ENCODE measurements around the gene PRKX. TPM values are rescaled to one million over a fixed set of nuclear protein-coding genes. Genes with fewer than 3 reads are reported as not detected.

PRKX gene
- total and polyA plus RNA-seq, 2 of the 4 experiments (the other 2 are of a cell fraction): 7.2 to 14.9 TPM

DNA sequence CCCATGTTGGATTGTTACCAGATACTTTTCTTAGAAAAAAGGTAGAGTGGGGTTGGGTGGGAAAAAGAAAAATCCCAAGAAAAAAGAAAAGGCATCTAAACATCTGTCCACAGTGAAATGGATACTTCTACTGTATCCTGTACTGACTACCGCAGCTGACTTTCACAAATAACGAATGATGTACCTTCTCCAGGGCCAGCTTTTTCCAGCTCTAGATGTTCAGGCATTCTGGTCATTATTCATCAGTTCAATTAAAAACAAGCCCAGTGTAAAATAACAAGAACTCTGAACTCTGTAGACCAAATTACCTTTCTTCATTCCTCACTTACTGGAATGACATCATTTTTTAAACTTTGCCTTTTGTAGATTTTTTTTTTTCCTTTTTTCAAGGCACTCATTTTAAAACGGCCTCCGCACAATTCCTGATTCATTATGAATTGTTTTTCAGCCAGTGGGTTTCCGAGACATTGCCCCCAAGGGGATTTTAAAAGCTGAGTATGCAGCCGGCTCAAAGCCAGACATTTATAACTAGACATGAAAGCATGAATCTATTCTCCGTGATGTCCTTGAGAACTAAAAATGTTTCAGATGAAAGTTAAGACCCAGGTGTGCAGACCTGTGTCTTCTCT is 113.5 kb downstream of the PRKX start:
- no peak overlapping the region for H3K4me3 ChIP-seq (ENCODE audit: insufficient read depth, low read depth, low read length)
- intact Hi-C loops (cut with micrococcal nuclease): no loop called here

More for the DNA sequence above, 113.5 kb downstream of the PRKX start:
- Histone ChIP-seq H3K56ac (ENCODE audit: extremely low read depth, insufficient read depth, low read length) (no peak overlapping the region), H3K18ac (ENCODE audit: low read depth, low read length) (no peak overlapping the region), H4K20me1 (ENCODE audit: insufficient read depth, low read length) (no peaks in the 10 kb centered on the region), H2AK5ac (ENCODE audit: low read depth, low read length) (no peak overlapping the region), H3K4me2 (ENCODE audit: low read depth, low read length) (no peak overlapping the region), H2BK20ac (ENCODE audit: low read depth, low read length) (no peak overlapping the region), H3K9ac (ENCODE audit: low read depth, low read length) (no peak overlapping the region), H3K27me3 (ENCODE audit: control insufficient read depth, insufficient read depth, low read length) (no peaks in the 10 kb centered on the region), H2AK9ac (replicated peaks; ENCODE audit: low read depth, low read length, poor library complexity) (no peak overlapping the region), H3K36me3 (ENCODE audit: control insufficient read depth, insufficient read depth, low read length) (no peaks in the 10 kb centered on the region), H3K9me3 (ENCODE audit: control insufficient read depth, insufficient read depth, low read length) (peaks cover 2% of the 10 kb centered on the region; the same call in 1 of the 2 replicates), H3K79me1 (ENCODE audit: low read depth in 1 of 2, low read length in 2 of 2) (no peaks in the 10 kb centered on the region), H2BK120ac (ENCODE audit: low read depth, low read length) (no peak overlapping the region), H3K14ac (replicated peaks; ENCODE audit: low read depth, low read length) (no peak overlapping the region), H3K27ac (ENCODE audit: insufficient read depth, low read length) (no peak overlapping the region), H4K91ac (ENCODE audit: insufficient read depth, low read depth, low read length) (no peak overlapping the region), H3K23ac (ENCODE audit: low read depth, low read length) (no peak overlapping the region), H2BK15ac (ENCODE audit: low read depth, low read length) (no peak overlapping the region), H2BK5ac (ENCODE audit: low read depth, low read length, poor library complexity, severe bottlenecking) (no peak overlapping the region), H4K5ac (ENCODE audit: low read depth, low read length) (no peak overlapping the region), H2AFZ (replicated peaks; ENCODE audit: low read length, poor library complexity) (no peak overlapping the region), H3K4ac (ENCODE audit: low read depth, low read length) (no peak overlapping the region), H3K4me1 (ENCODE audit: control insufficient read depth, insufficient read depth, low read length) (no peaks in the 10 kb centered on the region), H4K8ac (ENCODE audit: low read depth in 2 of 2, low read length in 2 of 2) (no peak overlapping the region), H3K9me1 (ENCODE audit: insufficient read depth, low read length) (no peaks in the 10 kb centered on the region)
- ChIA-PET CTCF (no interaction called here), POLR2A (ENCODE audit: unreplicated experiment) (no interaction called here)
- DNase-seq: no peak
- in situ Hi-C loops (cut with MboI; ENCODE audit: low sequenced_read_pairs): no loop called here
- BruUV-seq (replicated peaks): no TSS peak
- dilution Hi-C loops (cut with HindIII; ENCODE audit: low sequenced_read_pairs, unreplicated experiment): no loop called here
- no CpG with 5 or more reads among the region's 7 CpGs for WGBS, 2 experiments (ENCODE audit: extremely low coverage in 2 of 2, insufficient read length in 1 of 2)
- ATAC-seq (ENCODE audit: low read depth): no peak
- no peak for TF ChIP-seq MAZ (IDR thresholded peaks at IDR 0.05; ENCODE audit: borderline replicate concordance, low read depth, low read length)
- TF ChIP-seq NFE2L2 (IDR thresholded peaks at IDR 0.05; ENCODE audit: low read depth, low read length): no peak
- TF ChIP-seq RFX5 (IDR thresholded peaks at IDR 0.05; ENCODE audit: low read depth, low read length): no peak
- TF ChIP-seq CEBPB (IDR thresholded peaks at IDR 0.05; ENCODE audit: low read depth, low read length): no peak
- no peak for TF ChIP-seq MXI1 (IDR thresholded peaks at IDR 0.05; ENCODE audit: borderline replicate concordance, low read depth, low read length)
- TF ChIP-seq, protein P1, sequence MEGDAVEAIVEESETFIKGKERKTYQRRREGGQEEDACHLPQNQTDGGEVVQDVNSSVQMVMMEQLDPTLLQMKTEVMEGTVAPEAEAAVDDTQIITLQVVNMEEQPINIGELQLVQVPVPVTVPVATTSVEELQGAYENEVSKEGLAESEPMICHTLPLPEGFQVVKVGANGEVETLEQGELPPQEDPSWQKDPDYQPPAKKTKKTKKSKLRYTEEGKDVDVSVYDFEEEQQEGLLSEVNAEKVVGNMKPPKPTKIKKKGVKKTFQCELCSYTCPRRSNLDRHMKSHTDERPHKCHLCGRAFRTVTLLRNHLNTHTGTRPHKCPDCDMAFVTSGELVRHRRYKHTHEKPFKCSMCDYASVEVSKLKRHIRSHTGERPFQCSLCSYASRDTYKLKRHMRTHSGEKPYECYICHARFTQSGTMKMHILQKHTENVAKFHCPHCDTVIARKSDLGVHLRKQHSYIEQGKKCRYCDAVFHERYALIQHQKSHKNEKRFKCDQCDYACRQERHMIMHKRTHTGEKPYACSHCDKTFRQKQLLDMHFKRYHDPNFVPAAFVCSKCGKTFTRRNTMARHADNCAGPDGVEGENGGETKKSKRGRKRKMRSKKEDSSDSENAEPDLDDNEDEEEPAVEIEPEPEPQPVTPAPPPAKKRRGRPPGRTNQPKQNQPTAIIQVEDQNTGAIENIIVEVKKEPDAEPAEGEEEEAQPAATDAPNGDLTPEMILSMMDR (conservative IDR thresholded peaks at IDR 0.05; ENCODE audit: low read depth, low read length): no peak
- no peak for TF ChIP-seq FOS (IDR thresholded peaks at IDR 0.05; ENCODE audit: low read depth, low read length)
- no peak for TF ChIP-seq RAD21 (IDR thresholded peaks at IDR 0.05; ENCODE audit: low read length)
- TF ChIP-seq, protein P2, sequence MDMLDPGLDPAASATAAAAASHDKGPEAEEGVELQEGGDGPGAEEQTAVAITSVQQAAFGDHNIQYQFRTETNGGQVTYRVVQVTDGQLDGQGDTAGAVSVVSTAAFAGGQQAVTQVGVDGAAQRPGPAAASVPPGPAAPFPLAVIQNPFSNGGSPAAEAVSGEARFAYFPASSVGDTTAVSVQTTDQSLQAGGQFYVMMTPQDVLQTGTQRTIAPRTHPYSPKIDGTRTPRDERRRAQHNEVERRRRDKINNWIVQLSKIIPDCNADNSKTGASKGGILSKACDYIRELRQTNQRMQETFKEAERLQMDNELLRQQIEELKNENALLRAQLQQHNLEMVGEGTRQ (IDR thresholded peaks at IDR 0.05; ENCODE audit: low read depth, low read length): no peak
- TF ChIP-seq MAFK (IDR thresholded peaks at IDR 0.05; ENCODE audit: low read depth, low read length): no peak
- TF ChIP-seq CHD1 (IDR thresholded peaks at IDR 0.05; ENCODE audit: low read depth, low read length): no peak
- TF ChIP-seq POLR2A (IDR thresholded peaks at IDR 0.05; ENCODE audit: low read depth, low read length): no peak
- no peak for TF ChIP-seq BHLHE40 (IDR thresholded peaks at IDR 0.05; ENCODE audit: low read depth, low read length)
- TF ChIP-seq, protein P3, sequence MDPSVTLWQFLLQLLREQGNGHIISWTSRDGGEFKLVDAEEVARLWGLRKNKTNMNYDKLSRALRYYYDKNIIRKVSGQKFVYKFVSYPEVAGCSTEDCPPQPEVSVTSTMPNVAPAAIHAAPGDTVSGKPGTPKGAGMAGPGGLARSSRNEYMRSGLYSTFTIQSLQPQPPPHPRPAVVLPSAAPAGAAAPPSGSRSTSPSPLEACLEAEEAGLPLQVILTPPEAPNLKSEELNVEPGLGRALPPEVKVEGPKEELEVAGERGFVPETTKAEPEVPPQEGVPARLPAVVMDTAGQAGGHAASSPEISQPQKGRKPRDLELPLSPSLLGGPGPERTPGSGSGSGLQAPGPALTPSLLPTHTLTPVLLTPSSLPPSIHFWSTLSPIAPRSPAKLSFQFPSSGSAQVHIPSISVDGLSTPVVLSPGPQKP (IDR thresholded peaks at IDR 0.05; ENCODE audit: borderline replicate concordance, low read depth, low read length): no peak
